Uterus (tissue), 2 donors: ENCODE measurements around the gene CTSE.

Experiments used
- CTCF ChIP-seq, 4 experiments: fragments of 200-600 bp in 2 of 4; fragments of 450-650 bp in 2 of 4; sonication (generic) in 2 of 4; IDR thresholded peaks; one replicate each; pipeline ENCODE4 v1.5.1; 2016 to 2019; ENCODE audit warnings: antibody characterized with exemption in 4 of 4, mild to moderate bottlenecking in 2 of 4, moderate library complexity in 1 of 4
- POLR2A ChIP-seq, 2 donors: fragments of 450-650 bp; IDR thresholded peaks; one replicate each; pipeline ENCODE4 v1.6.1; 2016; ENCODE audit warnings: antibody characterized with exemption in 2 of 2, mild to moderate bottlenecking in 1 of 2, moderate library complexity in 1 of 2

DNA sequence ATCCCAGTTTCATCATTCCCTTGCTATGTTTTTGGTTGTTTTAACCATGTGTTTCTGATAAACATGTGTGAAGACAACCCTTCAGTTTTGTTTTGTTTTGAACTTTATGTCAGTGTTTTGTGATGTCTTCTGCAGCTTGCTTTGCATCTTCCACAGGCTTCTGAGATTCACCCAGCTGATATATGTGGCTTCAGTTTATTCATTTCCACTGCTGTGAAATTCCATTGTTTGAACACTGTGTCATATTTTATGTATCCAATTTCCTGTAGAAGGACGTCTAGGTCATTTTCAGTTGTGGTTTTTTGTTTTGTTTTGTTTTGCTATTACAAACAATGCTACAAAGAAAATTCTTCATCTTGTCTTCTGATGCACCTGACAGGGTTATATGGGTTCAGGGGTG is 53.2 kb downstream of the CTSE start:
- TF ChIP-seq CTCF (IDR thresholded peaks at IDR 0.05) (no peak), POLR2A (IDR thresholded peaks at IDR 0.05) (no peak)
